Suprapubic skin (tissue), 4 donors: ENCODE data around the gene CSRP1.

Source experiments
- CTCF ChIP-seq, 2 donors: fragments of 200-600 bp in 1 of 2; fragments of 450-650 bp in 1 of 2; sonication (generic) in 1 of 2; IDR thresholded peaks; one replicate each; pipeline ENCODE4 v1.5.1; 2016 to 2019; ENCODE audit warnings: antibody characterized with exemption in 2 of 2, mild to moderate bottlenecking in 1 of 2, moderate library complexity in 1 of 2
- EP300 ChIP-seq: sonication (generic); formaldehyde crosslinking; IDR thresholded peaks from one replicate; pipeline ENCODE4 v1.6.1; 2017; ENCODE audit warnings: antibody characterized with exemption
- POLR2A ChIP-seq, 2 donors: fragments of 450-650 bp; IDR thresholded peaks; one replicate each; pipeline ENCODE4 v1.6.1; 2017; ENCODE audit warnings: antibody characterized with exemption in 2 of 2, mild to moderate bottlenecking in 2 of 2, moderate library complexity in 2 of 2
- POLR2AphosphoS5 ChIP-seq, 3 donors: sonication (generic); formaldehyde crosslinking; IDR thresholded peaks; one replicate each; pipeline ENCODE4 v1.6.1; 2017; ENCODE audit warnings: antibody characterized with exemption in 3 of 3

DNA sequence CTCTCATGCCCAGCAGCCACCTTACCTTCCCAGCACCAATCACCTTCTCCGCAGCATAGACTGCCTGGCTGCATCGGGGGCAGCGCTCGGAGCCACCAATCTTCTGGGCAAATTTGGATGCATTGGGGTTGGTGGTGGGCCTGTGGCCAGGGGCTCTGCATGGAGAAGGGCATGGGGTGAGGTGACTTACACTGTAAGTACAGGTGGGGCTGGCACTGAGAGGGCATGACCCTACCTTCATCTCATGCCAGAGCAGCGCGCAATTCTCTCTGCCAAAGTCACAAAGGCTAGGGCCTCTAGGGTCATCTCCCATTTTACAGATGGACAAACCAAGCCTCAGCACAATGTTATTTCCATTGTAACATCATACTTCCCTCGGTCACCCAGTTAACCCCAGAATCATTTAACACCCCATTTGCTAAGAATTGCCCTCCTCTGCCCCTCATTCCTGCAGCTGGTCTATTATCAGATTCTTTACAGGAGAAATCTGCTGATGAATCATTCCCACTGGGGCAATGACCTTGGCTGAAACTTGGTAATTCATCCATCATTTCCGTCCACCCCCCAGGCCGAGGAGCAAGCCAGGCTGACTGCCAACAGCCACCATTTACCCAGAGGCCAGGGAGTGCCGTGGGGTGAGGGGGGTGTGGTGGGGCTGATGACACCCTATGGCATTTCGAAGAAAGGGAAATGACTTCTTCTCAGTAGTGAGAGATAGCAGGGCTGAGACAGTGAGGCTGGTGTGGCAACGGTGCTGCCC lies 17.9 kb downstream of the CSRP1 start:
- no peak for TF ChIP-seq POLR2A (IDR thresholded peaks at IDR 0.05)
- TF ChIP-seq CTCF (IDR thresholded peaks at IDR 0.05) = no peak
- no peak for TF ChIP-seq POLR2AphosphoS5 (IDR thresholded peaks at IDR 0.05)
- TF ChIP-seq EP300 = no peak
